ENCODE measurements around the gene ANKRD65.

DNA sequence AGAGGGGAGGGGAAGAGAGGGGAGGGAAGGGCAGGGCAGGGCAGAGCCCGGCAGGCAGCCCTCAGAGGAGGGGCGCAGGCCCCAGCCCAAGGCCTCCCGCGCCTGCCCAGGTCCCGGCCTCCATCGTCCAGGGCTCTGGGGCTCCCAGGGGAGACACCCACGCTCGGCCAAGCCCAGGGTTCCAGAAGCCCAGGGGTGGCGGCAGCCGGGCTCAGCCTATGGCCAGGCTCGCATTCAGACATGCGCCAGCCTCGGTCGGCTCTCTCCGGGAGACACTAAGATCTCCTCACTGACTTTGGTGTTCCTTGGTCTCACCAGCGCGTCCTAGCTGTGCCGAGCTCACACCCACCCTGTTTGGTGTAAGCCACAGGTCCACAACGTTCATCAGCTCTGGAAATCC lies 7.1 kb upstream of the ANKRD65 start:
- no peak for TF ChIP-seq POLR2A (IDR thresholded peaks at IDR 0.05)
- TF ChIP-seq, protein P1, sequence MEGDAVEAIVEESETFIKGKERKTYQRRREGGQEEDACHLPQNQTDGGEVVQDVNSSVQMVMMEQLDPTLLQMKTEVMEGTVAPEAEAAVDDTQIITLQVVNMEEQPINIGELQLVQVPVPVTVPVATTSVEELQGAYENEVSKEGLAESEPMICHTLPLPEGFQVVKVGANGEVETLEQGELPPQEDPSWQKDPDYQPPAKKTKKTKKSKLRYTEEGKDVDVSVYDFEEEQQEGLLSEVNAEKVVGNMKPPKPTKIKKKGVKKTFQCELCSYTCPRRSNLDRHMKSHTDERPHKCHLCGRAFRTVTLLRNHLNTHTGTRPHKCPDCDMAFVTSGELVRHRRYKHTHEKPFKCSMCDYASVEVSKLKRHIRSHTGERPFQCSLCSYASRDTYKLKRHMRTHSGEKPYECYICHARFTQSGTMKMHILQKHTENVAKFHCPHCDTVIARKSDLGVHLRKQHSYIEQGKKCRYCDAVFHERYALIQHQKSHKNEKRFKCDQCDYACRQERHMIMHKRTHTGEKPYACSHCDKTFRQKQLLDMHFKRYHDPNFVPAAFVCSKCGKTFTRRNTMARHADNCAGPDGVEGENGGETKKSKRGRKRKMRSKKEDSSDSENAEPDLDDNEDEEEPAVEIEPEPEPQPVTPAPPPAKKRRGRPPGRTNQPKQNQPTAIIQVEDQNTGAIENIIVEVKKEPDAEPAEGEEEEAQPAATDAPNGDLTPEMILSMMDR (IDR thresholded peaks at IDR 0.05), result no peak
